Karpas-422 (cell line): ENCODE results near the gene B4GALNT3. TPM values are rescaled to one million over a fixed set of nuclear protein-coding genes. Genes with fewer than 3 reads are reported as not detected.

Source experiments
- DNase-seq: peaks from one replicate; pipeline ENCODE4 v3.0.0-alpha.2; 2015
- H2AFZ ChIP-seq: fragments of 200-600 bp; sonication (generic); 2 replicates; pipeline ENCODE4 v1.6.1; 2014; ENCODE audit warnings: antibody characterized with exemption, low read length, mixed read lengths
- H3K27ac ChIP-seq: fragments of 200-600 bp; sonication (generic); 2 replicates; pipeline ENCODE4 v1.5.1; 2014; ENCODE audit warnings: mild to moderate bottlenecking, low read length, moderate library complexity
- H3K27me3 ChIP-seq: fragments of 200-600 bp; sonication (generic); 2 replicates; pipeline ENCODE4 v1.6.1; 2014; ENCODE audit warnings: low read length, mixed read lengths
- H3K36me3 ChIP-seq: fragments of 200-600 bp; sonication (generic); 2 replicates; pipeline ENCODE4 v1.6.1; 2014; ENCODE audit warnings: low read length, mixed read lengths; ENCODE audit not compliant: insufficient read depth
- H3K4me1 ChIP-seq: fragments of 200-600 bp; sonication (generic); 2 replicates; pipeline ENCODE4 v1.6.1; 2014; ENCODE audit warnings: mild to moderate bottlenecking, low read length, mixed read lengths
- H3K4me2 ChIP-seq: fragments of 200-600 bp; sonication (generic); 2 replicates; pipeline ENCODE4 v1.6.1; 2014; ENCODE audit warnings: low read length, low read depth, mild to moderate bottlenecking; ENCODE audit not compliant: poor library complexity, severe bottlenecking
- H3K4me3 ChIP-seq: fragments of 200-600 bp; sonication (generic); 2 replicates; pipeline ENCODE4 v1.5.1; 2014; ENCODE audit warnings: mild to moderate bottlenecking, antibody characterized with exemption, low read length, mixed read lengths
- H3K79me2 ChIP-seq: fragments of 200-600 bp; sonication (generic); 2 replicates; pipeline ENCODE4 v1.6.1; 2014; ENCODE audit warnings: mild to moderate bottlenecking, low read length, mixed read lengths
- H3K9ac ChIP-seq: fragments of 200-600 bp; sonication (generic); 2 replicates; pipeline ENCODE4 v1.6.0; 2014; ENCODE audit warnings: low read length
- H3K9me2 ChIP-seq: fragments of 200-600 bp; sonication (generic), shearing (Covaris generic); replicated peaks from 2 replicates; pipeline ENCODE4 v1.6.0; 2014; ENCODE audit warnings: mild to moderate bottlenecking, low read length, moderate library complexity; ENCODE audit not compliant: insufficient read depth
- H3K9me3 ChIP-seq: fragments of 300-700, 200-600 bp; sonication (generic); 2 replicates; pipeline ENCODE4 v1.6.1; 2014; ENCODE audit warnings: low read length, mixed read lengths
- H4K20me1 ChIP-seq: fragments of 200-600 bp; sonication (generic); 2 replicates; pipeline ENCODE4 v1.6.1; 2014; ENCODE audit warnings: mild to moderate bottlenecking, antibody characterized with exemption, low read length, low read depth; ENCODE audit not compliant: insufficient read depth
- total RNA-seq: library from RNA; depleted of rRNA; stranded (reverse); fragments of >200 nt; shearing (Covaris generic); gene quantifications from 2 replicates; pipeline ENCODE4 v1.2.3, GENCODE V29; 2014; ENCODE audit warnings: low replicate concordance

Gene B4GALNT3
- total RNA-seq, 1 experiment from 2014 or later: 0.30 TPM

- H3K36me3 ChIP-seq: no peaks in the 10 kb centered on the region
- H3K27ac ChIP-seq: no peak overlapping the region
- H4K20me1 ChIP-seq: no peaks in the 10 kb centered on the region
- no peak overlapping the region for H3K4me3 ChIP-seq
- H3K79me2 ChIP-seq: no peaks in the 10 kb centered on the region
- no peak overlapping the region for H3K9ac ChIP-seq
- no peak overlapping the region for H2AFZ ChIP-seq
- no peak overlapping the region for H3K4me2 ChIP-seq
- H3K27me3 ChIP-seq: no peaks in the 10 kb centered on the region
- no peak for DNase-seq
- H3K4me1 ChIP-seq: peaks cover 9% of the 10 kb centered on the region
- no peaks in the 10 kb centered on the region for H3K9me3 ChIP-seq
- no peaks in the 10 kb centered on the region for H3K9me2 ChIP-seq
Observed at GRCh38 chr12:559208-559905, 99.6 kb downstream of the B4GALNT3 start.

DNA sequence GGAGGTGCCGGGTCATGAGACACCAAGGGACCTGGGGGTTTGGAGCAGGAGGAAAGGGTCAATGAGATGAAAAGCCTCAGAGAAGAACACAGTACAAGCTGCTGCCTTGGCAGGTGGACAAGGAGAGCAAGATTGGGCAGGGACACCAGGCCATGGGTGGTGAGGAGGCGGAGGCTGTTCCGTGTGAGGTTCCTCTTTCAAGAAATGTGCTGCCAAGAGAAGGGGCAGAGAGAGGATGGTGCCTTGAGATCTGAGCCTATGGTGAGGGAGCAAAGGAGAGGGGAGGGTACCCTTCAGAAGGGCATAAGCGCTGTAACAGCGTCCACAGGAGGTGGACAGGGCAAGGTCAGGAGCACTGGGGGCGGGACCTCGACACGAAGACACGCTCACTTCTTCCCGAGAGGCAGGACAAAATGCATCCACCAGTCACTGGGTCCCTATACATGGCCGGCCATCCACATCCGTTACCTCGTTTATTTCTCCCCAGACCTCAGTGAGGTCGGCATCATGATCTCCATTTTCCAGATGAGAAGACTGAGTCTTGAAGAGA, 100.2 kb downstream of the B4GALNT3 start:
- H3K4me3 ChIP-seq: no peak overlapping the region
- H2AFZ ChIP-seq: no peak overlapping the region
- no peaks in the 10 kb centered on the region for H3K9me3 ChIP-seq
- no peak overlapping the region for H3K4me2 ChIP-seq
- no peaks in the 10 kb centered on the region for H3K36me3 ChIP-seq
- no peaks in the 10 kb centered on the region for H3K27me3 ChIP-seq
- no peaks in the 10 kb centered on the region for H4K20me1 ChIP-seq
- no peaks in the 10 kb centered on the region for H3K79me2 ChIP-seq
- peaks cover 9% of the 10 kb centered on the region for H3K4me1 ChIP-seq
- H3K9me2 ChIP-seq: no peaks in the 10 kb centered on the region
- H3K27ac ChIP-seq: no peak overlapping the region
- DNase-seq: no peak
- H3K9ac ChIP-seq: no peak overlapping the region

- H3K27ac ChIP-seq: no peak overlapping the region
- no peak overlapping the region for H3K4me3 ChIP-seq
- H3K36me3 ChIP-seq: no peaks in the 10 kb centered on the region
- no peak overlapping the region for H2AFZ ChIP-seq
- peak; percentile 72 for DNase-seq
- peaks cover 9% of the 10 kb centered on the region for H3K4me1 ChIP-seq
- H3K9ac ChIP-seq: no peak overlapping the region
- no peaks in the 10 kb centered on the region for H3K9me2 ChIP-seq
- H3K4me2 ChIP-seq: peak overlapping the region; percentile 15
- no peaks in the 10 kb centered on the region for H3K27me3 ChIP-seq
- H4K20me1 ChIP-seq: no peaks in the 10 kb centered on the region
- H3K9me3 ChIP-seq: no peaks in the 10 kb centered on the region
- no peaks in the 10 kb centered on the region for H3K79me2 ChIP-seq
Observed at GRCh38 chr12:560691-561390, 101.1 kb downstream of the B4GALNT3 start.

DNA sequence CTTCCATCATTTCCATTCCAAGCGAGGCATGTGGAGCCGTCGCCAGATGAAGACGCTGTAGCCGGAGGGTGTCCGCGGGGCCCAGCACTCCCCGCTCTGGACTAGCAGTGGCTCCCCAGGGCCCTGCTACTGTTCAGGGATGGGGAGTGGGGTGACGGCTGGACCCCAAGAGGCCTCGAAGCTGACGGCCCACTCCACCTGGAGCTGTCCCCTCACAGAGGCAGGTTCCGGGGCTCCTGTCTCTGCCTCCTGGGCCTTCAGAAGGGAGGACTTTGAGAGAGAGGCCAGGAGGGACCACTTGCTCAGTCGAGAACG, 101.6 kb downstream of the B4GALNT3 start:
- H3K4me2 ChIP-seq: peak overlapping the region; percentile 15
- no peak for DNase-seq
- no peaks in the 10 kb centered on the region for H4K20me1 ChIP-seq
- no peak overlapping the region for H3K9ac ChIP-seq
- no peaks in the 10 kb centered on the region for H3K9me2 ChIP-seq
- H3K27ac ChIP-seq: no peak overlapping the region
- H3K4me1 ChIP-seq: peaks cover 9% of the 10 kb centered on the region
- H3K4me3 ChIP-seq: no peak overlapping the region
- no peak overlapping the region for H2AFZ ChIP-seq
- no peaks in the 10 kb centered on the region for H3K79me2 ChIP-seq
- H3K27me3 ChIP-seq: no peaks in the 10 kb centered on the region
- H3K9me3 ChIP-seq: no peaks in the 10 kb centered on the region
- H3K36me3 ChIP-seq: no peaks in the 10 kb centered on the region

DNA sequence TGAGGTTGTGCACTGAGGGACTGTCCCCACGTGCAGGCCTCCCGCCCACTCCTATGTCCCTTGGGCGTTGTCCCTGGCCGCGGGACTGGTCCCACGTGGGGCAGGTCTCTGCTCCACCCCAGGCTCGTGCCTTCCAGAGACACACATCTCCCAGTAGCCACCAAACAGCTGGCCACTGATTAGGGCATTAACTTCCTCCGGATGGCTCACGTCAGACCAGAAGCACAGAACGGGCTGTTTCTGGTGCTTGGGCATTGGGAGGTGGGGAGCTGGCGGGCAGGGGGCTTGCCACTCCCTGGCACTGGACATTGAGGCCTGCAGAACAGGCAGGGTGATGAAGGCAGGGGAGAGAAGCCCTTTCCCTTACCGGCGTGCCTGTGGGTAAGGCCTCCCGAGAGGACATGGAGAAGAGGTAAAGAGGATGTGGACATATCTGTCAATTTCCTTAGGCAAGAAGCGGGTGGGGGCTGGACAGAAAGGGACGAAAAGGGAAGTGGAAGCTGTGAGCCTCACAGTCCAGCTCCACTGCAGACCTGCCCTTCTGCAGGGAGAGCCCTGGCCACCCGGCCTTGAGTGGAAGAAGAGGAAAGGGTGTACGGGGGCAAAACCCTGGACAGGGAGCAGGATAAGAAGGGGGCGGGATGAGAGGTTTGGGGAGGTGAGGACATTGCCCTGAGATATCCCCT, 102.3 kb downstream of the B4GALNT3 start:
- H3K9me2 ChIP-seq: no peaks in the 10 kb centered on the region
- no peaks in the 10 kb centered on the region for H3K27me3 ChIP-seq
- no peaks in the 10 kb centered on the region for H3K79me2 ChIP-seq
- H3K9me3 ChIP-seq: no peaks in the 10 kb centered on the region
- H3K36me3 ChIP-seq: no peaks in the 10 kb centered on the region
- no peak overlapping the region for H3K4me3 ChIP-seq
- H4K20me1 ChIP-seq: no peaks in the 10 kb centered on the region
- H3K4me2 ChIP-seq: no peak overlapping the region
- H2AFZ ChIP-seq: no peak overlapping the region
- no peak overlapping the region for H3K27ac ChIP-seq
- no peak for DNase-seq
- H3K4me1 ChIP-seq: peaks cover 9% of the 10 kb centered on the region
- no peak overlapping the region for H3K9ac ChIP-seq

GRCh38 chr12:562634-563033, 102.9 kb downstream of the B4GALNT3 start:
- no peak overlapping the region for H3K27ac ChIP-seq
- DNase-seq: no peak
- H3K27me3 ChIP-seq: no peaks in the 10 kb centered on the region
- peaks cover 9% of the 10 kb centered on the region for H3K4me1 ChIP-seq
- no peaks in the 10 kb centered on the region for H3K9me2 ChIP-seq
- H3K9me3 ChIP-seq: no peaks in the 10 kb centered on the region
- no peak overlapping the region for H3K9ac ChIP-seq
- no peak overlapping the region for H3K4me2 ChIP-seq
- H4K20me1 ChIP-seq: no peaks in the 10 kb centered on the region
- H3K36me3 ChIP-seq: no peaks in the 10 kb centered on the region
- H2AFZ ChIP-seq: no peak overlapping the region
- H3K79me2 ChIP-seq: no peaks in the 10 kb centered on the region
- no peak overlapping the region for H3K4me3 ChIP-seq

DNA sequence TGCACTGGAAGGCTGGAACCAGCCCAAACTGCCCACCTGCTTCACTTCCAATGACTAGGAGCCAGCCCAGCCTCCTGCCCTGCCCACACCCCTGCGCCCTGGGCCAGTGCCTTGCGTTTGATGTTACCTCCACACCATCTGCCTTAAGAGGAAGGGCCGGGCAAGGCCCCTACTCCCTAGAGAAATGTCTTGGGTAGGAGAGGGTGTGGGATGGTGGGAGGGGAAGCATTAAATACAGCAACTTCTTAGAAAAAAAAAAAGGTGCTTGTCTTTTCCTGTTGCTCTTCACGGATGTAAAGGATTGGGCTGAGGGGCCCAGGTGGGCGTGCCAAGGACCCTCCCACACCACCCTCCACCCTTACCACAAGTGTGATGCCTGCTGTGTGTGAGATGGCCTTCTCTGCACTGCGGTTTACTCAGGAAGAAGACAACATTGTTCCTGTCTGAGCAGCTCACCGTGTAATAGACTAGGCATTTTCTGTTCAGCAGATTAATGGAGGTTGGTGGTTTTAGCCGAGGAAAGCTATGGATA, 103.6 kb downstream of the B4GALNT3 start:
- H3K9ac ChIP-seq: no peak overlapping the region
- no peaks in the 10 kb centered on the region for H3K9me3 ChIP-seq
- no peaks in the 10 kb centered on the region for H3K9me2 ChIP-seq
- no peak overlapping the region for H3K4me3 ChIP-seq
- peaks cover 11% of the 10 kb centered on the region for H3K4me1 ChIP-seq
- no peaks in the 10 kb centered on the region for H3K27me3 ChIP-seq
- H3K27ac ChIP-seq: no peak overlapping the region
- no peaks in the 10 kb centered on the region for H4K20me1 ChIP-seq
- no peak overlapping the region for H2AFZ ChIP-seq
- no peak overlapping the region for H3K4me2 ChIP-seq
- no peaks in the 10 kb centered on the region for H3K79me2 ChIP-seq
- no peak for DNase-seq
- no peaks in the 10 kb centered on the region for H3K36me3 ChIP-seq

DNA sequence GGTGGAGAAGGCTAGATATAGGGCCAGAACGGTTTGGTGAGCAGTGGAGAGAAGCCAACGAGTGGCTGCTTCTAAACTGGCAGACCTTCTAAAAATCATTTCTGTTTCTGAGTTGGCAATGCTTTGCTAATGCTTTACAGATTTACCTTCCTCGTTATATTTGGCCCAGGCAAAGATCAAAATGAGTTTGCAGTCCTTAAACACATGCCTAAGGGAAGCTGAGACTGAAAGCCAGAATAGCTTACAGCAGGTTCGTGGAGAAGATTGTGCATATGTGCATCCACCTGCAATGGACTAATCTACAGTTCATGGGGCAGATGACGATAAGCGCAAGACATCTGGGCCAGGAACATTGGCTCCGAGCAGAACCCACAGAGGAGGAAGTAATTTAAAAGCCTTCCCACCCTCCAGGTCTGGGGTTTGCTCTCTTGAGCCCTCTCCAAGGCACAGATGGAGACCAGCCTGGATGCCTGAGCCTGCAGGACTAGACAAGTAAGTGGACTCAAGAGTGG, 104.1 kb downstream of the B4GALNT3 start:
- no peak overlapping the region for H3K27ac ChIP-seq

More for the DNA sequence above, 104.1 kb downstream of the B4GALNT3 start:
- Histone ChIP-seq H4K20me1 (no peaks in the 10 kb centered on the region), H3K79me2 (no peaks in the 10 kb centered on the region), H3K4me3 (no peak overlapping the region), H3K4me1 (peaks cover 14% of the 10 kb centered on the region), H2AFZ (no peak overlapping the region), H3K36me3 (no peaks in the 10 kb centered on the region), H3K9me3 (no peaks in the 10 kb centered on the region), H3K27me3 (no peaks in the 10 kb centered on the region), H3K9me2 (no peaks in the 10 kb centered on the region), H3K4me2 (no peak overlapping the region), H3K9ac (no peak overlapping the region)
- no peak for DNase-seq
